NCI-H510A (cell line): ENCODE data around the gene ZNF230.
A peak's percentile ranks its signal among the peaks of the same experiment; 100 is the strongest.

Experiments
- DNase-seq: peaks from one replicate; lab custom pipeline; 2025; lab: John Stamatoyannopoulos, UW

Gene ZNF230

DNA sequence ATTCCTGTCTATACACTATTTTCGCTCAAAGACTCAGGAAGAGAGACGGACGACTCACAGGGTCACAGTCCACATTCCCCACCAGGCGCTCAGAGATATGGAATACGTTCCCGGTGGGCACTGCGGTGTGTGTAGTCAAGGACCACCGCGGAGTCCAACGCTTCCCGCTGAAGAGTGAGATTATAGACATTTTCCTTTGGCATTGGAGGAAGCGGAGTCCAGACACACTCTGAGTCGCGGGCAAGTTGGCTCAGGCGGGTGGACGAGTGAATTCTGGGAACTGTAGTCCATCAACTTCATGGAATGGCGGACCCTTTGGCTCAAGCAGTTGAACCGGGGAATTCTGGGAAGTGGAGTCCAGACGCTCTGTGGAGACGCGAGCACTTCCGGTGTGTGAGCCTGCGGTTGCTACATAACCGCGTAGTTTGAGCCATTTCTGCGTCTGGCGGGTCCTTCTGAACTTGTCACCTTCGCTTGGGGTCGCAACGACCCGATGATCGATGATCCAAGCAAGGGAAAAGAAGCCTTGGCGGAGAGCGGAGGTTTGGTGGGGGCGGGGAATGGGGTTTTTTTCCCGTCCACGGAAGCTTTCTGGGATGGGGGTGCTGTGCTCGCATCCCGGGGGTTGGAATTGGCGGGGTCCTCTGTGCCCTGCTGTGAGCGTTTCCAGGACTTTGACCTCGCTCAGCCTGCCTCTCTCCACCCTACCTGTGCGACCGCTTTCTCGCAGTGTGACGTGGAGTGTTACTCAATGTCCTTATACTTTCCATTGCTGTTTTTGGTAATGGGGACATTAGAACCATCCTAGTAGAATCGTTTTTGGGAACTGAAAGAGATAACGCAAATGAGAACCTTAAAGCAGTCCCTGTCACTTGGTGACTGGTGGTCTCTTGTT lies at the start of gene ZNF230:
TSS of gene ZNF230 (plus strand) at position 392 of the 895 bp plus-strand sequence. CDS start 4,122 bp downstream, outside the sequence.
- peak; percentile 82 for DNase-seq

DNA sequence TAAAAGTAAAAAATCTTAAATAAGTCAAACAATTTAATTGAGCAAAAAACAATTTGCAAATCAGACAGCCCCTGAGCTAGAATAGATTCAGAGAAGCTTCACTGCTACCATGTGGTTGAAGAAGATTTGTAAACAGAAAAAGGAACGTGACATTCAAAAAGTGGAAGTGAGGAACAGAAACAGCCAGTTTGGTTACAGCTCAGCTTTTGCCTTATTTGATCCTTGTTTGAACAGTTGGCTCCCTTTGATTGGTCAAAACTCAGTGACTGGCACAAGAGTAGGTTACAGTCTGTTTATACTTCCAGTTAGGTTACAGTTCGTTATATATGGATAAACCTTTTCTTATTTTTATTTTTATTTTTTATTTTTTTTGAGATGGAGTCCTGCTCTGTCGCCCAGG lies 45.9 kb upstream of the ZNF230 start:
- DNase-seq, result no peak

GRCh38 chr19:43957891-43958290 lies 44.9 kb upstream of the ZNF230 start:
- DNase-seq, result no peak

DNA sequence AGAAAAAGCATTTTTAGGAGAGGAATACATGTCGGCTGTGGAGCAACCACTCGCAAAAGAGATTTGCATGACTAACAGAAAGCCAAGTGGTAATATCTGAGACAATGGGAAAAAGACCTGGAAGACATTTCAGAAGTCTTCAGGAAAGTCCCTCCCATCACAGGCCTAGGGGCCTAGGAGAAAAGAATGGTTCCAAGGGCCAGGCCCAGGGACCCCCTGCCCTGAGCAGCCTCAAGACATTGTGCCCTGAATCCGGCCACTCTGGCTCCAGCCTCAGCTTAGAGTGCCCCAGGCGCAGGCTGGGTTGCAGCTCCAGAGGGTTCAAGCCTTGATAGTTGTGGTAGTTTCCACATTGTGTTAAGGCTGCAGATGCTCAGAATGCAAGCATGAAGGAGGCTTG lies 42.3 kb upstream of the ZNF230 start:
- no peak for DNase-seq

DNA sequence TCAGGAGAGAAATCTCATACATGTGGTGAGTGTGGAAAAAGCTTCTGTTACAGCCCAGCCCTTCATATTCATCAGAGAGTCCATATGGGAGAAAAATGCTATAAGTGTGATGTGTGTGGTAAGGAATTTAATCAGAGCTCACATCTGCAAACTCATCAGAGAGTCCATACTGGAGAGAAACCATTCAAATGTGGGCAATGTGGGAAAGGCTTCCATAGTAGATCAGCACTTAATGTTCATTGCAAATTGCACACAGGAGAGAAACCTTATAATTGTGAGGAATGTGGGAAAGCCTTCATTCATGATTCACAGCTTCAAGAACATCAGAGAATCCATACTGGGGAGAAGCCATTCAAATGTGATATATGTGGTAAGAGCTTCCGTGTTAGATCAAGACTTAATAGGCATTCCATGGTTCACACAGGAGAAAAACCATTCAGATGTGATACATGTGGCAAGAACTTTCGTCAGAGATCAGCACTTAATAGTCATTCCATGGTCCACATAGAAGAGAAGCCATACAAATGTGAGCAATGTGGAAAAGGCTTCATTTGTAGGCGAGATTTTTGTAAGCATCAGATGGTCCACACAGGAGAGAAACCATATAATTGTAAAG lies 36.6 kb upstream of the ZNF230 start:
- no peak for DNase-seq

DNA sequence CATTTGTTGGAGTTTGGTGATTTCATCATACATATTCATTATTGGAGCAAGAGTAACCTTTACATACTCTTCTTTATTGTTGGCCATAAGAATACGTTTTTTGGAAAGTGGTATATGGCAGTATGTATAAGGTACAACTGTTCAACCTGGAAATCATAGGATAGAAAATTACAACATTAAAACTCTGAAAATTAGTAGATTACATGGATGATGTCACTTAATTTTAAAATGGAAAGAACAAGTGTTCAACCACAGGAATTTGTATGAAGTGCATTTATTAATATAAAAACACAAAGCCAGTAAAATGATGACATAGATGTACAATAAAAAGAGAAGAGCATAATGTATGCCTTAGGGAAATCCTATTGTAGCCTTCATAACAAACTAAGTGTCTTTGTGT lies 26.0 kb upstream of the ZNF230 start:
- no peak for DNase-seq

DNA sequence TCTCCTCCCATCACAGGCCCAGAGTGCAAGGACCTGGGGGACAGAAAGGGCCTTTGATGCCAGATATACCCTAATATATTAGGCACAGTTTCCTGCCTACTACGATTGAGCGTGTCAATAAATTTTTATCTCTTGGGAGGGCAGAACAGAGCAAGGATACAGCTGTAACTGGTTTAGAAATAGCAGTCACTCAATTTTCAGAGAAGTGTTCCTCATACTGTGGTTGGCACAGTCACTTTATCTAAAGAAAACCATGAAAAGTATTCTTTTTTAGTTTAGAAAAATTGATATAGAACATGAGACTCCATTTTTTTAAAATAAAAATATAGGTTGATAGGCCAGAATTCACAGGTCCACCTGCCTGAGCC lies 19.2 kb upstream of the ZNF230 start:
- no peak for DNase-seq

DNA sequence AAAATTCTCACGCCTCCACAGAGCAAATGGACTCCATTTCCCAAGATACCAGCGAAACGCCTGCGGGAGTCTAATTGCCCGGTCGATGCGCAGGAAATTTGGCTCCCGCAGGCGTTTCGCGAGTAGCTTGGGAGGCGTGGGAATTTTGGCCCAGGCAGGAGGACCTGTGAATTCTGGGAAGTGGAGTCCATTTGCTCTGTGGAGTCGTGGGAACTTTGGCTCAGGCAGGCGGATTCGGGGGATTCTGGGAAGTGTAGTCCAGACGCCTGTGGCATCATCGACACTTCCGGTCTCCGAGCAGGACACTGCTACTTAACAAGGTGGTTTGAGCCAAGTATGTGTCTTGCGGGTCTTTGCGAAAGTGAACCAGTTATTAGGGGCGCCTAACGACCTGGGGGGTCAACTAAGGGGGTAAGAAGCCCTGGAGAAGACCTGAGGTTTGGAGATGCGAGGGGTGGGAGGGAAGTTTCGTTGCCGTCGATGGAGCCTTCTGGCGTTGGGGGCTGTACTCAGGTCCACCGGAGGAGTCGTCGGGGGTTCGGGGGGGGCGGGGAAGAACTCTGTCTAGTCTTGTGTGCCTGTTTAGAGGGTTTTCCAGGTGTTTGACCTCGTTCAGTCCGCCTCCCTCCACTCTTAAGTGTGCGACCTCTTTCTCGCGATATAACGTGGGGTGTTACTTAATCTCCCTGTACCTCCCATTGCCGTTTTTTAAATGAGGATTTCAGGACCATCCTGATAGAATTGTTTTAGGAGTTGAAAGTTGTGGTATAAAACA lies 18.7 kb upstream of the ZNF230 start, which contains the start of gene ZNF155:
TSS of gene ZNF155 (plus strand) at position 277 of the 775 bp plus-strand sequence. CDS start 4,356 bp downstream, outside the sequence.
- DNase-seq, result peak; percentile 91

- DNase-seq, result no peak
Observed at GRCh38 chr19:43984687-43985000, 18.1 kb upstream of the ZNF230 start.

GRCh38 chr19:43997631-43998290 lies 5.0 kb upstream of the ZNF230 start:
- no peak for DNase-seq

- no peak for DNase-seq
Observed at GRCh38 chr19:44002212-44002565, 568 bp upstream of the ZNF230 start.

GRCh38 chr19:44003461-44004009 lies 778 bp downstream of the ZNF230 start:
- no peak for DNase-seq

DNA sequence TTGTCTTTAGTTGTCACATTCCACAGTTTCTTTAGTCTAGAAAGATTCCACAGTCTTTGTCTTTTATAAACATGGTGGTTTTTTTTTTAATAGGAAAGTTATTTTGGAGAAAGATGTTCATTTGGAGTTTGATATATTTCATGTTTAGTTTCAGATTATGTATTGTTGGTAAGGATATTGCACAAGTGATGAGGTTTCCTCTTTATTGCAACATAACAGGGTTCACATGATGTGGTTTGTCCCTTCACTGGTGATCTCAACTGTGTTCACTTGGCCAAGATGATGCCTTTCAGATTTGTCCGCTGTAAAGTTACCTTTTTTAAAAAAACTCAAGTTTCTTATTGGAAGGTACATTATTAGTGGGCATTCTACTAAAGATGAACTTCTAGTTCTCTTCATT lies 3.2 kb downstream of the ZNF230 start:
- no peak for DNase-seq

DNA sequence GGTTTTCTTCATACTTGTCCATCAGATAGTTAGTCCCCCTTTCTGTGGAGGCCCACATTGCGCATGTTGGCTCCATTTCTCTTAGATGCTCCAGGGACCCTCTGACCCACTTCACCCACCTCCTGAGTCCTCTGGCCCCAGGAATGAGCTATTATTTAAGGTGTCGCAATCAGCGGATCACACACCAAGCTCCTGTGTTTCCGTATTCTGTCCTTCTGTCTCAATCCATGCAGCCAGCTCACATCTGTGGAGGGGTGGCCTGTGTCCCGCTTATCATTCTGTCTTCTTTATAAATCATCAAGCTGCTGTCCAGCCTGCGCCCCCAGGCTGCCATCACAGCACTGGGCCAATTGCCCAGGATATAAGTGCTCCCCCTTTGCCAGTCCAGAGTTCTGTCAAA lies 4.7 kb downstream of the ZNF230 start:
- no peak for DNase-seq

DNA sequence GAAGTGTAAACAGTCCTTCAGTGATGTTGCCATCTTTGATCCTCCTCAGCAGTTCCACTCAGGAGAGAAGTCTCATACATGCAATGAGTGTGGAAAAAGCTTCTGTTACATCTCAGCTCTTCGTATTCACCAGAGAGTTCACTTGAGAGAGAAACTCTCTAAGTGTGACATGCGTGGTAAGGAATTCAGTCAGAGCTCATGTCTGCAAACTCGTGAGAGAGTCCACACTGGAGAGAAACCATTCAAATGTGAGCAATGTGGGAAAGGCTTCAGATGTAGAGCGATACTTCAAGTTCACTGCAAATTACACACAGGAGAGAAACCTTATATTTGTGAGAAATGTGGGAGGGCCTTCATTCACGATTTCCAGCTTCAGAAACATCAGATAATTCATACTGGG lies 7.7 kb downstream of the ZNF230 start:
- no peak for DNase-seq

GRCh38 chr19:44019498-44019897 lies 16.7 kb downstream of the ZNF230 start:
- no peak for DNase-seq

- no peak for DNase-seq
Observed at GRCh38 chr19:44021221-44021620, 18.5 kb downstream of the ZNF230 start.

- DNase-seq, result no peak
Observed at GRCh38 chr19:44024900-44025216, 22.1 kb downstream of the ZNF230 start.

- DNase-seq, result peak; percentile 13
Observed at GRCh38 chr19:44025217-44025936, 22.6 kb downstream of the ZNF230 start, which contains the start of gene ZNF222. TSS of gene ZNF222 (plus strand) at chr19:44025379. CDS start at chr19:44025437, 58 bp downstream.

- DNase-seq, result no peak
Observed at GRCh38 chr19:44026622-44027021, 23.9 kb downstream of the ZNF230 start.

DNA sequence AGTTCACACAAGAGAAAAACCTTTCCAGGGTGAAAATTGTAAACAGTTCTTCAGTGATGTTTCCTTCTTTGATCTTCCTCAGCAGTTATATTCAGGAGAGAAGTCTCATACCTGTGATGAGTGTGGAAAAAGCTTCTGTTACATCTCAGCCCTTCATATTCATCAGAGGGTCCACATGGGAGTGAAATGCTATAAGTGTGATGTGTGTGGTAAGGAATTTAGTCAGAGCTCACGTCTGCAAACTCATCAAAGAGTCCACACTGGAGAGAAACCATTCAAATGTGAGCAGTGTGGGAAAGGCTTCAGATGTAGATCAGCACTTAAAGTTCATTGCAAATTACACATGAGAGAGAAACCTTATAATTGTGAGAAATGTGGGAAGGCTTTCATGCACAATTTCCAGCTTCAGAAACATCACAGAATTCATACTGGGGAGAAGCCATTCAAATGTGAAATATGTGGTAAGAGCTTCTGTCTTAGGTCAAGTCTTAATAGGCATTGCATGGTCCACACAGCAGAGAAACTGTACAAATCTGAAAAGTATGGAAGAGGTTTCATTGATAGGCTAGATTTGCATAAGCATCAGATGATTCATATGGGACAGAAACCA lies 29.3 kb downstream of the ZNF230 start:
- no peak for DNase-seq
